Upper lobe of left lung (tissue), 6 donors: ENCODE data around the gene ANKRD13A. TPM values are rescaled to one million over a fixed set of nuclear protein-coding genes. Genes with fewer than 3 reads are reported as not detected.
"Not testable (repeated sequence)": the region's sequence is repeated elsewhere in the genome, so short reads cannot be mapped to it uniquely, and the experiment has no call there.

ENCODE experiments used
- ATAC-seq, 2 donors: fragments of 200-7000 bp; cut with Tn5 transposase; one replicate each; pipeline ENCODE4 v1.9.1; 2022; ENCODE audit warnings: mild to moderate bottlenecking in 2 of 2, moderate library complexity in 2 of 2; ENCODE audit not compliant: low FRiP score in 2 of 2
- DNase-seq, 2 donors: peaks; one replicate each; pipeline ENCODE4 v3.0.0-alpha.2; 2019 to 2020
- H3K27ac ChIP-seq, 4 donors: fragments of 200-600 bp; sonication (generic); one replicate each; pipeline ENCODE4 v1.5.1; 2016 to 2019
- H3K27me3 ChIP-seq, 4 donors: fragments of 200-600 bp; sonication (generic); one replicate each; pipeline ENCODE4 v1.5.1; 2017 to 2019
- H3K36me3 ChIP-seq, 4 donors: fragments of 200-600 bp; sonication (generic); one replicate each; pipeline ENCODE4 v1.5.1; 2016 to 2019
- H3K4me1 ChIP-seq, 4 donors: fragments of 200-600 bp; sonication (generic); one replicate each; pipeline ENCODE4 v1.5.1; 2018 to 2019
- H3K4me3 ChIP-seq, 4 donors: fragments of 200-600 bp; sonication (generic); one replicate each; pipeline ENCODE4 v1.5.1; 2017 to 2019; ENCODE audit warnings: mild to moderate bottlenecking in 2 of 4, moderate library complexity in 1 of 4
- H3K9me3 ChIP-seq, 4 donors: fragments of 200-600 bp; sonication (generic); one replicate each; pipeline ENCODE4 v1.5.1; 2018 to 2019
- EP300 ChIP-seq, 4 donors: sonication (generic); formaldehyde crosslinking; IDR thresholded peaks; one replicate each; pipeline ENCODE4 v1.5.1; 2017; ENCODE audit warnings: antibody characterized with exemption in 4 of 4, control low read depth in 2 of 4
- POLR2A ChIP-seq, 4 donors: fragments of 450-650 bp; IDR thresholded peaks; one replicate each; pipeline ENCODE4 v1.5.1; 2016 to 2017; ENCODE audit warnings: antibody characterized with exemption in 4 of 4, mild to moderate bottlenecking in 2 of 4
- POLR2AphosphoS5 ChIP-seq, 2 donors: sonication (generic); formaldehyde crosslinking; IDR thresholded peaks; one replicate each; pipeline ENCODE4 v1.5.1; 2017; ENCODE audit warnings: antibody characterized with exemption in 2 of 2
- WGBS, 2 donors: methylation state at CpG; one replicate each; pipeline ENCODE4 v1.1.5; 2017 to 2018; 5-methylcytosine and 5-hydroxymethylcytosine counted together
- total RNA-seq, 6 donors: library from RNA; depleted of rRNA in 4 of 6; stranded (reverse); fragments of >200 nt in 4 of 6; gene quantifications; one replicate each; pipeline versions ENCODE4 v1.1.0 to v1.2.1, GENCODE V29; 2016 to 2021
- TF ChIP-seq, protein P1 (sequence below), 6 experiments: fragments of 450-650 bp in 4 of 6; fragments of 200-600 bp in 2 of 6; sonication (generic) in 2 of 6; IDR thresholded peaks; one replicate each; pipeline ENCODE4 v1.5.1; 2016 to 2019; ENCODE audit warnings: antibody characterized with exemption in 6 of 6
- donor health status: DM: no; HTN: no; CAD: no; lungs with moderate emphysema.
- donor health status: DM: no; HTN: yes; CAD: no; lungs with severe emphysema.

Gene ANKRD13A
- total RNA-seq, 6 donors from 2014 or later = 58.9 to 166 (median 74.6) TPM

GRCh38 chr12:110071504-110071903, 72.3 kb downstream of the ANKRD13A start:
- Histone ChIP-seq H3K4me1 (peaks cover 0 to 11% (median 9%) of the 10 kb centered on the region in 4 donors), H3K27ac (no peak overlapping the region), H3K36me3 (no peaks in the 10 kb centered on the region), H3K9me3 (no peaks in the 10 kb centered on the region), H3K27me3 (no peaks in the 10 kb centered on the region), H3K4me3 (no peak overlapping the region)
- TF ChIP-seq, protein P1, sequence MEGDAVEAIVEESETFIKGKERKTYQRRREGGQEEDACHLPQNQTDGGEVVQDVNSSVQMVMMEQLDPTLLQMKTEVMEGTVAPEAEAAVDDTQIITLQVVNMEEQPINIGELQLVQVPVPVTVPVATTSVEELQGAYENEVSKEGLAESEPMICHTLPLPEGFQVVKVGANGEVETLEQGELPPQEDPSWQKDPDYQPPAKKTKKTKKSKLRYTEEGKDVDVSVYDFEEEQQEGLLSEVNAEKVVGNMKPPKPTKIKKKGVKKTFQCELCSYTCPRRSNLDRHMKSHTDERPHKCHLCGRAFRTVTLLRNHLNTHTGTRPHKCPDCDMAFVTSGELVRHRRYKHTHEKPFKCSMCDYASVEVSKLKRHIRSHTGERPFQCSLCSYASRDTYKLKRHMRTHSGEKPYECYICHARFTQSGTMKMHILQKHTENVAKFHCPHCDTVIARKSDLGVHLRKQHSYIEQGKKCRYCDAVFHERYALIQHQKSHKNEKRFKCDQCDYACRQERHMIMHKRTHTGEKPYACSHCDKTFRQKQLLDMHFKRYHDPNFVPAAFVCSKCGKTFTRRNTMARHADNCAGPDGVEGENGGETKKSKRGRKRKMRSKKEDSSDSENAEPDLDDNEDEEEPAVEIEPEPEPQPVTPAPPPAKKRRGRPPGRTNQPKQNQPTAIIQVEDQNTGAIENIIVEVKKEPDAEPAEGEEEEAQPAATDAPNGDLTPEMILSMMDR (IDR thresholded peaks at IDR 0.05) = no peak
- no peak for TF ChIP-seq POLR2A (IDR thresholded peaks at IDR 0.05)
- ATAC-seq = no peak
- DNase-seq = no peak

GRCh38 chr12:110071967-110072366, 72.7 kb downstream of the ANKRD13A start:
- WGBS, 2 donors = 96 to 99% methylated on average over 3 of the region's 3 CpGs

GRCh38 chr12:110072636-110073035, 73.4 kb downstream of the ANKRD13A start:
- not testable (repeated sequence) for H3K36me3 ChIP-seq, H3K9me3 ChIP-seq, H3K27me3 ChIP-seq, DNase-seq, ATAC-seq
- Histone ChIP-seq H3K4me1 (peaks cover 0 to 11% (median 9%) of the 10 kb centered on the region in 4 donors), H3K27ac (peak overlapping the region in 1 of 4 donors; percentile 40), H3K4me3 (peak overlapping the region in 2 of 4 donors; percentile 48)
- 88 to 93% methylated on average over 9 of the region's 9 CpGs for WGBS, 2 donors

More at GRCh38 chr12:110071967-110072366, 72.7 kb downstream of the ANKRD13A start:
- TF ChIP-seq EP300 (IDR thresholded peaks at IDR 0.05) (no peak), POLR2AphosphoS5 (IDR thresholded peaks at IDR 0.05) (no peak), POLR2A (IDR thresholded peaks at IDR 0.05) (no peak)
- TF ChIP-seq, protein P1 (IDR thresholded peaks at IDR 0.05) = no peak
- no peak for DNase-seq
- Histone ChIP-seq H3K27ac (no peak overlapping the region), H3K36me3 (no peaks in the 10 kb centered on the region), H3K4me1 (peaks cover 0 to 11% (median 9%) of the 10 kb centered on the region in 4 donors), H3K27me3 (no peaks in the 10 kb centered on the region), H3K4me3 (no peak overlapping the region), H3K9me3 (no peaks in the 10 kb centered on the region)
- ATAC-seq = no peak

DNA sequence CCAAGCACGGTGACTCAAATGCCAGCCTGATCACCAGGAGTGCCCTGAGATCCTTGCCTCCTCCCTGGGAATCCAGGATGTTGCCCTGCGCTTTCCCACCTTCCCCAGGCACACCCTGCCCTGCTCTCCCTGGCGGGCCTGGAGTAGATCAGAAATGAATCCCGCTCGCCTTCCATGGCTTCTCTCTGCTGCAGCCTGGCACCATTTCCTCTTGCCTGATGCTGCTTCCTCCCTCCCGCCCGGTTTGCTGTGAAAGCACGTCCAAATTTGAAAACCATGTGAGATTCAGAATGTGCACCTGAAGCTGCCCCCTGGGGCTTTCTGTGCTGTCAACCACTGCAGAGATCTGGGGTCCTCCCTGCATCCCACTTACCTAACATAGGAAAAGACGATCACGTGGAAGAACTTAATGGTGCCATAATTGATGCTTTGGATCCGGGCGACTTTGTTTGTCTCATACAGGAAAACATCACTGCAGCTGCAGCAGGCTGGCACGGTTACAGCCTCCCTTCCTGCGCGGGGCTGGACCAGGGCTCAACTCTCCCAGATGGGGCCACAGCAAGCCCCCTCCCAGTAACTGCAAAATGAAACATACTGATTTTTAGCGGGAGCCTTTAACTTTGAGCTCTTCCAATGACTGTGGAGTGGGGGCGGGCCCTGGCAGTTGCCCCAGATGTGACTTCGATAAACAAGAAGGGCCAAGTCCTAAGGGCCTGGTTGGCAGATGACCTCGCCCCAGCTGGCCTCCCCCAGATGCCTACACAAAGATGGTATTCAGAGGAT, 74.0 kb downstream of the ANKRD13A start:
- ATAC-seq = peak; percentile 39 to 71
- no peak for TF ChIP-seq POLR2AphosphoS5 (IDR thresholded peaks at IDR 0.05)
- TF ChIP-seq, protein P1 (IDR thresholded peaks at IDR 0.05) = no peak
- Histone ChIP-seq H3K27ac (peak overlapping the region in 1 of 4 donors; percentile 40), H3K27me3 (no peaks in the 10 kb centered on the region), H3K4me3 (peak overlapping the region in 3 of 4 donors; percentile 37 to 48 (median 48)), H3K36me3 (no peaks in the 10 kb centered on the region), H3K9me3 (no peaks in the 10 kb centered on the region), H3K4me1 (peaks cover 0 to 11% (median 9%) of the 10 kb centered on the region in 4 donors)
- peak in 1 of 2 donors; percentile 39 for DNase-seq
- WGBS, 2 donors = 12 to 18% methylated on average over 12 to 17 of the region's 19 CpGs

- Histone ChIP-seq H3K27ac (no peak overlapping the region), H3K36me3 (no peaks in the 10 kb centered on the region), H3K9me3 (no peaks in the 10 kb centered on the region), H3K4me3 (no peak overlapping the region), H3K27me3 (no peaks in the 10 kb centered on the region), H3K4me1 (peaks cover under 1 to 14% (median 10%) of the 10 kb centered on the region in 4 donors)
- 84 to 88% methylated on average over 5 of the region's 5 CpGs for WGBS, 2 donors
- no peak for TF ChIP-seq POLR2AphosphoS5 (IDR thresholded peaks at IDR 0.05)
- TF ChIP-seq POLR2A (IDR thresholded peaks at IDR 0.05) = no peak
- no peak for TF ChIP-seq EP300 (IDR thresholded peaks at IDR 0.05)
- TF ChIP-seq, protein P1 (IDR thresholded peaks at IDR 0.05) = no peak
- DNase-seq (no peak), ATAC-seq (no peak)
These were observed 74.9 kb downstream of the ANKRD13A start for GRCh38 chr12:110074089-110074488.
